GM08714 (cell line): ENCODE measurements around the gene FASTK.

Experiments
- H3K4me3 ChIP-seq: fragments of 200-500 bp; sonication (Bioruptor generic); 2 replicates; pipeline ENCODE4 v1.5.1; 2014; ENCODE audit warnings: mild to moderate bottlenecking, low read length, inconsistent platforms
- ZNF274 ChIP-seq: IDR thresholded peaks from 2 replicates; pipeline ENCODE4 v1.6.1; 2012; ENCODE audit warnings: mild to moderate bottlenecking, low read depth, low read length

FASTK gene

DNA sequence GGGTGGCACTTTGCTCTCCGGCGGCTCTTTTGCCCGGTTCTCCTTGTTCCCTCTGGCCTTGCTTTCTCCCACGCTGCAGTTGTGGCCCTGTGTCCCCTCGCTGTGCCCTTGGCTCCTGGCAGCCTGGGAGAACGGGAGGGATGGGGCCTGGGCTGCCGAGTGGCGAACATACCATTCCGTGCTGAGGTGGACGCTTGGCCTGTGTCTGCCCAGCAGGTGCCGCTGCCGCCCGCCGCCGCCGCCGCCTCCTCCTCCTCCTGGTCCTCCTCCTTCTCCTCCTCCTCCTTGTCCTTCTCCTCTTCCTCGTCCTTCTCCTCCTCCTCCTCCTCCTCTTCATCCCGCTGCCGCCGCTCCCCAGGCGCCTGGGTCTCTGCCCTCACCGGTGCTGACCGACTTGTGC, 41.7 kb upstream of the FASTK start:
- TF ChIP-seq ZNF274: no peak
- no peak overlapping the region for H3K4me3 ChIP-seq

DNA sequence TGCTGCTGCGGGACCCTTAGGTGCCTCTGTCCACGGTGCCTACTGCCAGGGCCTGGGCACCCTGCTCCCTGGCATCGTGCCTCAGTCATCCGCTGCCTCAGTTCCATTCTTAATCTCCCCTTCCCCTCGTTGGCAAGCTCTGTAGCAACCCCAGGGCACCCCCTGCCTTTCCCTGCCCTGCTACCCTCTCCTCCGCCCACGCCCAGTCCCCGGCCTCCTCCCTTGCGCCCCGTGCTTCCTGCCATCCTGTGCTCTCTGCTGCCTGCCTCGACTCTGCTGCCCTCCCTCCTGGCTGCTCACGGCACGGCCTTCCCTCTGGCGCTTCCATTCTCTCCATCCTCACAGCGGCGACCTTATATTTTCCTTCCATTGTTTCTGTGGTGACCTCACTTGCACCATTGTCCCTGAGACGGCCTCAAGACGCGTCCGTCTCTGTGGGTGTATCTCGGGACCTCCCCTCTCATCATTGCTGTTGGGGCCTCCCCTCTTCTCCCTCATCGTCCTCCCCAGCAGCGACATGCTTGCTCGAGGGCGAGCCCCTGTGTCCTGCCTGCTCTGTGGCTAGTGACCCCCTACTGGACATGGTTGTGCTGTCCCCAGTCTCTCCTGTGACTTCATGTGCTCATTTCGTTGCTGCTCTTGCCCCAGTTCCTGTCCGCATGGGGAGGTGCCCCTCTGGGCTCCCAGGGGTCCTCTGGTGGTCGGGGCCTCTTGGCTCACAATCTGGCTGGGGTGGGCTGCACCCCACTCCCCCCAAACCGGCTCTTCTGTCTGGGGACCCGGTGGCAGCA, 41.0 kb upstream of the FASTK start:
- no peak for TF ChIP-seq ZNF274

DNA sequence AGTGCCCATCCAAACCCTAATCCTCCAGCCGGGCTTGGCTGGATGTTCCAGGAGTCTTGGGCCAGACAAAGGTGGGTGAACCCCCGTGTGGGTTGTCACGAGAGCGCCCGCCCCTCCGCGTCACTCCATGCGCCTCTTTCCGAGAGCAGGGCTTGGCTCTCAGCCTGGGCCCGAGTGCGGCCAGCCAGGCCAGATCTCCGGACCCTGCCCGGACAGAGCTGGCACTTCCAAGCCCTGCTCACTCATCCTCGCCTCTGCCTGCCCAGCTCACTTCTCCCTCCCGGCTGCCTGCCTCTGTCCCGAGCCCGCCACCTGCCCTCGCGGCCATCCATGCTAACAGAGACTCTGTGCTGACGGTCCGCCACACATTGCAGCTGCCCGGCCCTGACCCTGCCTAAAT, 40.3 kb upstream of the FASTK start:
- no peak overlapping the region for H3K4me3 ChIP-seq
- no peak for TF ChIP-seq ZNF274

More for the DNA sequence above, 41.0 kb upstream of the FASTK start:
- no peak overlapping the region for H3K4me3 ChIP-seq

DNA sequence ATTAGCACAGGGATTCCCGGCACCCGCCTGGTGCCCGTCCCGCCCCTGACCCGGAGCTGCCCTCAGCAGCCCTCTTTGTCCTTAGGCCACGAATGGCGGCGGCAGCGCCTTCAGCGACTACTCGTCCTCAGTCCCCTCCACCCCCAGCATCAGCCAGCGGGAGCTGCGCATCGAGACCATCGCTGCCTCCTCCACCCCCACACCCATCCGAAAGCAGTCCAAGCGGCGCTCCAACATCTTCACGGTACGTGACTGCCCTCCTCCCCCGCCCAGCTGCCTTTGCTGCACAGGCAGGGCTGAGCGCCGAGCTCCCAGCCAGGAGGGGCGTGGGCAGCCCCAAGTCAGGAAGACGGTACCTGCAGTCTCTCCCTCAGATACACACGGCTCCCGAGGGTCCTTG, 39.3 kb upstream of the FASTK start:
- TF ChIP-seq ZNF274: no peak

DNA sequence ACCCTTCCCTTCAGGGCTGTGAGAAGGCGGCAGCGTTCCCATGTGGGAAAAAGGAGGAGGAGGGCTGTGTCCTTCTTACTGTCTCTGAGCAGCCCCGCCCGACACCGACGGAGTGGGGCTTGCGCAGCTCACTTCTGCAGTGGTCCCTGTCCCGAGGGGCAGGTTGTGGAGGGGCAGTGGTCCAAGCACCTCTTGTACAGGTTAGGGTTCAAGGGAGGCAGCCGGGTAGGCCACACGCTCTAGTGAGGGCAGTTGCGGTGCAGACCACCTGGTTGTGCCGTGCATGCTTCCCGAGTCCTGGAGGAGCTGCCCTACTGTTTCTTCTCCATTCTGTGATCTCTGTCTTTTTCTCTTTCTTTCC, 38.4 kb upstream of the FASTK start:
- H3K4me3 ChIP-seq: no peak overlapping the region
- TF ChIP-seq ZNF274: no peak

More for the DNA sequence above, 39.3 kb upstream of the FASTK start:
- H3K4me3 ChIP-seq: no peak overlapping the region

DNA sequence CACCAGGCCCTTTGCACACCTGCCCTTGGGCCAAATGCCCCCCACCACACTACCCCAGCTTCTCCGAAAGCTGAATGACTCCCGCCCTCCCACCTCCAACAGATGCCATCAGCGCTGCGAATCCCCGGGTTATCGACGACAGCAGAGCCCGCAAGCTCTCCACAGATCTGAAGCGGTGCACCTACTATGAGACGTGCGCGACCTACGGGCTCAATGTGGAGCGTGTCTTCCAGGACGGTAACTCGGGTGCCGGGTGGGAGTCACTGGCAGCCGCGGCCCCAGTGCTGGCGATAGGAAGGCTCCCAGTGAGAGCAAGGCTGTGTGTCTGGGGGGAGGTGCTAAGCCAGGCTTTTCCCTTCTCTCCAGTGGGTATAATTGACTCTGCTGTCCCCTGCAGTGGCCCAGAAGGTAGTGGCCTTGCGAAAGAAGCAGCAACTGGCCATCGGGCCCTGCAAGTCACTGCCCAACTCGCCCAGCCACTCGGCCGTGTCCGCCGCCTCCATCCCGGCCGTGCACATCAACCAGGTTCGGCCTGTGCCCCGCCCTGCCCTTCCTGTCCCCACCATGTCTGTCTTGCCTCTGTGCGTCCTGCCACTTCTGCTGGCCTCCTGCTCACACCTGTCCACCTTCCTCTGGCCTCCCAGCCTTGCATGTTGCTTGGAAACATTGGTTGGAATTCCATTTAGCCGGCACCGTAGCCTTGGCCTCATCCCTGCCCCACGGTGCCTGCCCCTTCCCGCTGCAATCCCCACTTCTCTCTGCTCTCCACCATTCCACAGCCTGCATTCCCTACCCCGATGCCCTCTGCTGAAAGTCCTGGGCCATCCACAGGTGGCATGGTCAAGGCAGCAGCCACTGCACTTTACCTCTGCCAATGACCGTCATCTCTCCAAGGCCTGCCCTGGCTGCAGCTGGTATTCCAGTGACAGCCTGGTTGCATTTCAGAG, 37.8 kb upstream of the FASTK start:
- no peak for TF ChIP-seq ZNF274

DNA sequence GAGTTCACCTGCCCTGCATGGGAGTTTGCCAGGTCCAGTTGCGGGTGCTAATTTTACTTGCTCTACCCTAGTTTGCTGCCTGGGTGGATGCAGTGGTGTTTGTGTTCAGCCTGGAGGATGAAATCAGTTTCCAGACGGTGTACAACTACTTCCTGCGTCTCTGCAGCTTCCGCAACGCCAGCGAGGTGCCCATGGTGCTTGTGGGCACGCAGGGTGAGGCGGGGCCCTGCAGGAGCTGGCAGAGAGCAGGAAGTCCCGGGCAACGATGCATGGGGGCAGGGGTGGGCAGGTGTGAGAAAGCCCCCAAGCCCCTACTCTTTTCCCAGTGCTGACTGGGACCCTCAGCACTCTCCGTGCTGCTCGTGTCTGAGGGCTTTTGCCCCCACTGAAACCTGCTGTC, 37.0 kb upstream of the FASTK start:
- H3K4me3 ChIP-seq: no peak overlapping the region
- no peak for TF ChIP-seq ZNF274

More for the DNA sequence above, 37.8 kb upstream of the FASTK start:
- no peak overlapping the region for H3K4me3 ChIP-seq

DNA sequence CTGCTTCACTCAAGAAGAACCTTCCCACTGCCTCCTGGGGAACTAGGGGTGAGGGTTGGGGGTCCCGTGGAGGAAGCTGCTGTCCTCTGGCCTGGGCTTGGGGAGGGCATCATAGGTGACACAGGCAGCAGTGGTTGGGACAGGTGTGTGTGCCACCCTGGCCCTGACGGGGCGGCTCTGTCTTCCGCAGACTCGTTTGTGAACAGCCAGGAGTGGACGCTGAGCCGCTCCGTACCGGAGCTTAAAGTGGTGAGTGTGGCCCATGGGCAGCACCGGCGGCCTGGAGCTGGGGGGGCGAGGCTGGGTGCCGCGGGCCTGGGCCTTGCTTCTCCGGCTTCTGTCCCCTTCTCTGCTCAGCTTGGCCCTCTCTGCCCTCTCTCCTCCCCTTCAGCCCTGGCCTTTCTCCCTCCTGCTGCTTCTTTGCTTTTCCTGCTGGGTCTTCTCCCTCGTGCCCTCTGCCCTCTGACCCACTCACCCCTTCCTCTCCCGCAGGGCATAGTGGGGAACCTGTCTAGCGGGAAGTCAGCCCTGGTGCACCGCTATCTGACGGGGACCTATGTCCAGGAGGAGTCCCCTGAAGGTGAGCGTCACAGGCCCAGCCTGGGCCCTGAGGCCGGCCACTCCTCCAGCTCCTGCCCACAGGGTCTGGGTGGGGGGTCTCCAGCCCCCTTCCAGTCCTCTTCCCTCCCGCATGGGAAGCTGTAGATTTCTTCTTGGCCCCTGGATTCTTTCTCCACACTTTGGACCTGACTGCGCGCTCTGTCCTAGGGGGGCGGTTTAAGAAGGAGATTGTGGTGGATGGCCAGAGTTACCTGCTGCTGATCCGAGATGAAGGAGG, 36.2 kb upstream of the FASTK start:
- no peak for TF ChIP-seq ZNF274

DNA sequence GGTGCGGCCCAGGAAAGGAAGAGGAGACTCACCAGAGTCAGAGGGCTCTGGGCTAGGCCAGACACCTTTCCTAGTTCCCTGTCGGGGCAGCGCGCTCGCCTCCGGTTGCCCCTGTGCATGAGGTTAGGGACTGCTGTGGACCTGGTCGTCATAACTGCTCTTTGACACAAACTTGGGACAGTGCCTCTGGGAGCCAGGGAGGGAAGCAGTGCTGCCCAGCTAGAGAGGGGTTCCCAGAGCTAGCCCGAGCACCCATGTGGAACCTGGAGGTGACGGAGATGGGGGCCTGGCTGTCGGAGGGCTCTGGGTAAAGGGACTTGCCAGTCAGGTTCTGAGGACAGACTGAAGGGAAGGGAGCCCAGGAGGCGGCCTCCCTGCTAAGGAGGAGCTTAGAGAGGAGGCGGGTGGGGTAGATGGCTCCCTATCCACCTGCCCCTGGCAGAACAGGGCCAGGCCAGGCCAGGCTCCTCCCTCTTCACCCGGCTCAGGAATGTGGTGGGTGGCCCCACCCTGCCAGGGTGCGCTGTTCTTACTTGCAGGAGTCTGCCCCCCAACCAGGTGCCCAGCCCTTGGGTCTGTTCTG, 35.3 kb upstream of the FASTK start:
- no peak for TF ChIP-seq ZNF274
- H3K4me3 ChIP-seq: no peak overlapping the region

More for the DNA sequence above, 36.2 kb upstream of the FASTK start:
- H3K4me3 ChIP-seq: no peak overlapping the region

DNA sequence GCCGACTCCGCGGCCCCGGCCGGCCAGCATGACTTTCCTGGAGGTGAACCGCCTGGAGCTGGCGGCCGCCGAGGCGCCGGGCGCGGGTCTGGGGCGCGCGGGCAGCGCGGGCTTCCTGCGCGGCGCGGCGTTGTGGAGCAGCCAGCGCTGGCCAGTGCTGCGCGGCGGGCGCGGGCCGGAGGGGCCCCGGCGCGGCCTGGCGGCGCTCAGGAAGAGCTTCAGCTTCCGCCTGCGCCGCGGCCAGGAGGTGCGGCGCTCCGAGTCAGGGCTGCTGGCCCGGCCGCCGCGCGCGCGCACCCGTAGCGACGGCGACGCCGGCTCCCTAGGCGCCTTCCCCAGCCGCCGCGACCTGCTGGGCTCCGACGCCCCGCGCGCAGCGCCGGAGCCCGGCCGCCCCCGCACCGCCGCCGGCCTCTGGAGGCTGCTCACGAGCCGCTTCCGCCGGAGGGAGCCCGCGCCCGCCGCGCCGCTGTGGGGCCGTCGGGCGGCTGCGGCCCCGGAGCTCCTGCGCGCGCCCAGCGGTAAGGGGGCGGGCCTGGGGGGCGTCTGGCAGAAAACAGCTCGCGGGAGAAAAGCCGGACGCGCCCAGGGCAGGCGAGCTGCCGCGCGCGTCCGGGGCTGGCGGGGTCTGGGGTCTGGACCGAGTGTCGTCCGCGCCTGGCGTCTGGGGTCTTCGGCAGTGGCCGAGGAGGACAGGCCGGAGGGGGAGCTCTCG, 34.7 kb upstream of the FASTK start:
- TF ChIP-seq ZNF274: no peak
- no peak overlapping the region for H3K4me3 ChIP-seq

DNA sequence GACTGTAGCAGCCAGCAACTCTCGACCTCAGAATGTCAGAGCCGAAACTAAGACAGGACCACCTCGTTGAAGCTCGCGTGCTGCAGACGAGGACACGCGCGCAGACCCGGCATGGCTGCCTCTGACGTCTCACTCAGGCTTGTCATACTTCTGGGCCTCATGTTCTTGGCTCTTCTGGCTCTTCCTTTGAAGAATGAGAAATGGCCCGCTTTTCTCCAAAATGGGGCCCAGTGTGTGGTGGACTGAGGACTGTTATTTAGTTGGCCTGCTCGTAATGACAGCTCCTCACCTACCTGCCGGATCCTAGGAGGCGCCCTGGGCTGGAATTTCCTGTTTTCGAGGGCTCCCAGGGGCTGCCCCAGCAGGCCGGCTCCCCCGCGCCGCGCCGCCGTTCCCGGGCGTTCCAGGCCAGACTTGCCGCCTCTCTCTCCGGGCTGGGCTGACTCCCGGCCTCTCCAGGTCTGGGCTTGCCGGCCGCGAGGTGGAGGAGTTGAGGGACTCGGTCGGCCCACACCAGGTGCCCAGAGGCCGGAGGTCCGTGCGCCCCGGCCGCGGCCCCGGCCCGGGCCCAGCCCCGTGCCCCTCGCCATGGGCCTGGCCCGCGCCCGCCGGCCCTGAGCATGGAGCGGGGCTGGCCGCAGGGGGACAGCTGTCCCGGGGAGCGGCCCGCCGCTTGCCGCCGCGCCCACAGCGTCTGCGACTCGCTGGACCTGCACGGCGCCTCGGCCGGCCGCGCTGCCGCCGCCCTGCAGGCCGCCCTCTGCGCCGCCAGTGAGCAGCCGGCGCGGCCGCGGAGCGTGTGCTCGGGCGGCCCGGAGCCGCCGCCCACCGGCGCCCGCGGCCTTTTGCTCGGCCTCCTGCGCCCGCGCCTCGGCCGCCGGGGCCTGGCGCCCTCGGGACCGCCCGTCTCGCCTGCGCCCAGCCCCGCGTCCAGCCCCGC, 33.8 kb upstream of the FASTK start:
- H3K4me3 ChIP-seq: no peak overlapping the region

More for the DNA sequence above, 33.8 kb upstream of the FASTK start:
- no peak for TF ChIP-seq ZNF274
